GM19395 (cell line): Measurements from ENCODE around the gene HAUS3.
"Not testable (repeated sequence)": the region's sequence is repeated elsewhere in the genome, so short reads cannot be mapped to it uniquely, and the experiment has no call there.

Source experiments
- ATAC-seq: cut with Tn5 transposase; IDR thresholded peaks from one replicate; pipeline ENCODE4 v1.9.1; 2021; ENCODE audit warnings: mild to moderate bottlenecking, moderate library complexity; ENCODE audit not compliant: unreplicated experiment

HAUS3 gene

DNA sequence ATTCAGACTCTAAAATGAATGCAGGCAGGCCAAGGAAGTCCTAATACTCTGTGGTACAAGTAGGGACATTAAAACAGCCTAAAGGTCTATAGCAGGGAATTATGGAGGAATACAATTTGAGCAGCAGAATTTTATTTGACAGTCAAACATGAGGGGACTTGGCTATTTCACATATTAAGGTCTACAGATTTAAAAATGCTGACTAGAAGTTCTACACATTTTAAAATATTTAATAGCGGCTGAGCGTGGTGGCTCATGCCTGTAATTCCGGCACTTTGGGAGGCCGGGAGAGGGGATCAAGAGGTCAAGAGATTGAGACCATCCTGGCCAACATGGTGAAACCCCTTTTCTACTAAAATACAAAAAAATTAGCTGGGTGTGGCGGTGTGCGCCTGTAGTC lies 10.8 kb downstream of the HAUS3 start:
- ATAC-seq = no peak

DNA sequence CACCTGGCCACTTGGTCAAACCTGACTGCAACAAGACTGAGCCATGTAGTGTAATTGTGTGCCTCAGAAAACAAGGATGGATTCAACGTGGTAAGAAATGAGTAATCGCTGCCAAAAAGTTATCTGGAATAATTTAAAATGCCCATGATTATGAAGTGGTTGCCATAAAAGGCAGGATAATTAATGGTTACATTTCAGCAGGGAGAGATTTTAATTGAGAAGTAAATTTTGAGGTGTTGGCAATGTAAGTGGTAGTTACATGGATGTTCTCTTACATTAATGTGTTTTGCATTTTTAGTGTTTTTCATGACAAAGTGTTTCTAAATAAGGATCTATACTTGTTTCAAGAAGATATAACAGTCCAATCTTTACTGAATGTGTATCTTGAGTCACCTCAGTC lies 15.7 kb downstream of the HAUS3 start:
- no peak for ATAC-seq

DNA sequence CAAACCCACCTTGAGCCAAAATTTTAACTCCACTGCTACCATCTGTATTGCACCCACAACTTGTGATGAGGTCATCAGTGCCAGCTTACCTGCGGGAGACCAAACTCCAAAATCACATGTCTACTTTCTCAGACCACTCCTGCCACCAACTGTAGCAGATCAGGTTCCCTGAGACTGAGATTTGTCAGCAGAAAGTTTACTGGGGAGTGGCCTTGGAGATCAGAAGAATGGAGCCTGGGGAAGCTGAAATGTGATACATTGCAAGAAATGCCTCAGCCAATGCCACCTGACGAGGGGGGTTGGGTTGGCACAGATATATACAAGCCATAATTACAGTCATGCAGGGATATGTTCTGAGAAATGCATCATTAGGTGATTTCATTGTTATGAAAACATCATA lies 19.1 kb downstream of the HAUS3 start:
- ATAC-seq = no peak

GRCh38 chr4:2221378-2221777 lies 20.5 kb downstream of the HAUS3 start:
- not testable (repeated sequence) for ATAC-seq

GRCh38 chr4:2220016-2220630 lies 21.8 kb downstream of the HAUS3 start:
- peak; percentile 56 for ATAC-seq

DNA sequence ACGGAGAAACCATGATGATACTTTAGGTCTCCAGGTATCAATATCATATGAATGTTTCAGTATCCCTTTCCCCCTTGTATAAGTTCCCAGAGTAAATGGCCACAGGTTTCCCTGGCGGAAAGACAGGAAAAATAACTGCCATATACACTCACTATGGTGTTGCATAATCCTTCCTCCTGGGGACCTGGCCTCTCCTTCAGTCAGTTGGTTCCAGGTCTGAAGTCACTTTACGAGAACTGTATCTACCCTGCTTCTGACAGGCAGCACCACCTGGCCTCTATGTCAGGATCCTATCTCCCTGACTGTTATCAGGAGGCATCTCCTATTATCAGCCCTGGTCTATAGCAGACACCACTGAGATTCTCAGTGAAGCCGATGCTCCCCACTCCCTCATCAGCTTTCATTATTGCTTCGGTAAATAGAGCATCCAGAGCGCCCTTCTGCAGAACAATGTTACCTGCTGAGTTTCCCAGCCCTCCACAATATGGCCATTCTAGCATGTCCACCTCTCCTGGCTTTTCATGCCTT lies 22.6 kb downstream of the HAUS3 start:
- no peak for ATAC-seq

DNA sequence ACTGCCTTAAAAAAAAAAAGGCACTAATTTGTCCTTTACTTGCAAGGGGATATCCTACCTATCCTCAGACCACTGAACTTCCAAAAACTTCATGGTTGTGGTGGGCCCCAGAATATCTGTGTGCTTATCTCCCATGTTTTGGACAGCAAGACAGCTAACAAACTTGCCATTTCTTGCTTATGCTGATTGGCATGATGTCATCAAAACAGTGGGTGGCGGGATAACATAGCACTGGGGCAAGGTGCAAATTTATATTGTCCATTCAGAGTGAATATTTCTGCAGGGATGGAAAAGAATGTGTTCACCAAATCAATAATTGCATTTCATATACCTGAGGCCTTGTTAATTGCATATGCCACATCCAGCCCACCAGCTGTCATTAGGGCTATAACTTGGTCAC lies 23.5 kb downstream of the HAUS3 start:
- no peak for ATAC-seq

DNA sequence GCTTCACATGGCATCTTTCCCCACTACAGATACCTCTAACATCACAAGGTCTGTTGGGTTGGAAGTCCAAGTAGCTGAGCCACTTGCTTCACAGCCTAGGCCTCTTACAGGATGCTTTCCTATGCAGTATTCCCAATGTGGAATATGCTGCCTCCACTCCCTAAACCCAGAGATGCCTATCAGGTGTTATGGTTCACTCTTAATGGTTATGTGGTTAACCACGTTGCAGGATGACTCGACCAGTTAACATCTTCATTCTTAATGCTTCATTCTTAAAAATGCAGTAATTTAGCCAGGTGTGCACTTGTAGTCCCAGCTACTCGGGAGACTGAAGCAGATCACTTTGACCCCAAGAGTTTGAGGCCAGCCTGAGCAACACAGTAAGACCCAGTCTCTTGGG lies 24.2 kb downstream of the HAUS3 start:
- ATAC-seq = no peak

GRCh38 chr4:2212831-2213230 lies 29.1 kb downstream of the HAUS3 start:
- no peak for ATAC-seq

- ATAC-seq = not testable (repeated sequence)
Measured at GRCh38 chr4:2202789-2203188, 39.1 kb downstream of the HAUS3 start.

DNA sequence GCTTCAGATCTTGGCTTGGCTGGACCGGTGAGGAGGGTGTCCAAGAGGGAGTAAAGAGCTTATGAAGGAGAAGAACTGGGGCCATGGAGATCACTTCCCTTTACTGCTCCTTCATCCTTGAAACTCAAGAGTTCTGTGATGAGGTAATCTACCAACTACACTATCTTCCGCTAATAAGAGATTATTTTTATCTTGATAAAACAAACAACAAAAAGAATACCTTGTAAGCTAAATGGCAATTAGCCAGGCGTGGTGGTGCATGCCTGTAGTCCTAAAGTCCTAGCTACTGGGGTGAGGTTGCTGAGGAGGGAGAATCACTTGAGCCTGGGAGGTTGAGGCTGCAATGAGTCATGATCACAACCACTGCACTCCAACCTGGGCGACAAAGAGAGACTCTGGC lies 47.4 kb downstream of the HAUS3 start:
- no peak for ATAC-seq

DNA sequence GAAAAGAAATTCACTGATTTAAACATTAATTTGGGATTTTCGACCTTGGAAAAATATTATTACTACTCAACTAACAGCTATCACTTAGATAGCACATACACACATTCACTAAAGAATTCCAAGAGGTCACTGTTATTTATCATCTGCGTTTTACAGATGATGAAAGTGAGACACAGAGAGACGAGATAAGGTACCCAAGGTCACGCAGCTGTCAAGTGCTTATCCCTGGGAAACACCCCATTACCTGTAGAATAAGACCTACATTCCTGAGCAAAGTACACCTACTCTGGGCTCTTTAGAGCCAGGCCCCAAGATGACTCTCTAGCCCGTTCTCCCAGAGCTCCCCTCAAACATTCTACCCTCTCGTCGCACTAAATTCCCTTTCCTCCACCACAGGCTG lies 48.6 kb downstream of the HAUS3 start:
- no peak for ATAC-seq

DNA sequence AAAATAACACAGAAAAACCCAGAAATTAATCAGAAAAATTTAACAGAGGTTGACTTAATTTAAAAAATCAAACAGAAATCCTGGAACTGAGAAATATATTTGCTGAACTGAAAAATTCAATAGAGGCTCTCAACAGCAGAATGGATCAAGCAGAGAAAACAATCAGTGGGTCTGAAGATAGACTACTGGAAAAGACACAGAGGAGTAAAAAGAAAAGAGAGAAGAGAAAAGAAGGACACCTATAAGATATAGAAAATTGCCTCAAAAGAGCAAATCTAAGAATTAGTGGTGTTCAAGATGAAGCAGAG lies 55.1 kb downstream of the HAUS3 start:
- no peak for ATAC-seq

DNA sequence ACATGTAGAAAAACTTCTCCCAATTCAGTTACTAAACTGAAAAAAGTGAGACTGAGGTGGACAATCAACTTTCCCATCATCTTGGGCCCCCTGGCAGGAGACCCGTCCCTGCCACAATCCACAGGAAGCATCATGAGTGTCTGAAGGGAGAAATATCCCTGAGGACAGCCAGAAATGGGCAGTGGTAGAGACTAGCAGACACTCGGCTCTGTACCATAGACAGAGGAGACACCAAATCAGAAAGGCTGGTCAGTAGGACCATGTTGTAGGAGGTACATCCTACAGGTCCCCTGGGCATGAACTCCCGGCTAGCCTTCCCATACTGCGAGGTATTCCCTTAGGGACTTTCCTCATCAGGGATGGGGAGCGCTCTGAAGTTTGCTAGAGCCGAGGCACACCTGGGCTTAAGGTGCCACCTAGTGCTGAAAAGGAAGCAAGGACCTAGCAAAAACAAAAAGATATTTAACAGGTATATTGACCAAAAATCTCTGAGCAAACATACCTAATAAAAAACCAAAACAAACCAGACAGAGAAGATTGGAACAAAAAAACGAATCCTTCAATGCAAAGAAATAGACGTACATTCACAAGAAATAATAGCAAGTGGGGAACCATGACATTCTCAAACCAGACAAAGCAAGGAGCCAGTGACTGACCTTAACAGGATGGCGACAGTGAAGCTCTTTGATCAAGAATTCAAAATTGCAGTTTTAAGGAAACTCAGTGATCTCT lies 55.6 kb downstream of the HAUS3 start:
- ATAC-seq = no peak

DNA sequence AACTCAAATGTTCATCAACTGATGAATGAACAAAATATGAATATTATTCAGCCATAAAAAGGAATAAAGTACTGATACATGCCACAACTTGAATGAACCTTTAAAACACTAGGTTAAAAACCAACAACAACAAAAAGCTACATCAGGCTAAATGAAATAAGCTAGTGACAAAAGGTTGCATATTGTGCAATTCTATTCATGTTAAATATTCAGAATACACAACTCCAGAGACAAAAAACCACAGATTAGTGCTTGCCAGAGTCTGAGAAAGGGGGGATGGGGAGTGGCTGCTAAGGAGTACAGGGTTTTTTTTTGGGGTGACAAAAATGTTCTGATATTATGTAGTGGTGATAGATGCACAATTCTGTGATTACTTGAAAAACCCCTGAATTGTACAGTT lies 58.5 kb downstream of the HAUS3 start:
- no peak for ATAC-seq

- no peak for ATAC-seq
Measured at GRCh38 chr4:2182994-2183393, 58.9 kb downstream of the HAUS3 start.

GRCh38 chr4:2180410-2180809 lies 61.5 kb downstream of the HAUS3 start:
- no peak for ATAC-seq

DNA sequence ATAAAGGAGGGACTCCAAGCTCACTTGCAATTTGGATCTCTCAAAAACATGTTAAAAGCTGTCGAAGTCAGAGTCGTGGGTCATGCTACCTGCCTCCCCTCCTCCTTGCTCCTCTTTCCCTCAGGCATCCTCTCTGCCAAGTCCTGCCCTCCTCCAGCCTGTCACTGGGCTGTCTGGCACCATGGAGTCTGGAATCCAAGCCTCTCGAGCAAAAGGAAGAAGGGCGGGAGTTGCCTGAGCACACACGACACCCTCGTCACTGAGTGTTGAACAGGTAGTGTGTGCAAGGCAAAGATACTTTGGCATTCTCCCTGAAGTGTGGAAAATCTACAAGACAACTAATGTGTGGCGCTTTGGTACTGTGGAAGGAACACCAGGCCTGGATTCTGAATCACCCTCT lies 62.2 kb downstream of the HAUS3 start:
- no peak for ATAC-seq

- no peak for ATAC-seq
Measured at GRCh38 chr4:2178986-2179385, 62.9 kb downstream of the HAUS3 start.
